GM18519 (cell line): ENCODE measurements around the gene EHBP1.
"Not testable (repeated sequence)": the region's sequence is repeated elsewhere in the genome, so short reads cannot be mapped to it uniquely, and the experiment has no call there.

Experiments used
- ATAC-seq: cut with Tn5 transposase; IDR thresholded peaks from one replicate; pipeline ENCODE4 v1.9.1; 2021; ENCODE audit warnings: mild to moderate bottlenecking, moderate library complexity; ENCODE audit not compliant: unreplicated experiment, low FRiP score

The EHBP1 gene

DNA sequence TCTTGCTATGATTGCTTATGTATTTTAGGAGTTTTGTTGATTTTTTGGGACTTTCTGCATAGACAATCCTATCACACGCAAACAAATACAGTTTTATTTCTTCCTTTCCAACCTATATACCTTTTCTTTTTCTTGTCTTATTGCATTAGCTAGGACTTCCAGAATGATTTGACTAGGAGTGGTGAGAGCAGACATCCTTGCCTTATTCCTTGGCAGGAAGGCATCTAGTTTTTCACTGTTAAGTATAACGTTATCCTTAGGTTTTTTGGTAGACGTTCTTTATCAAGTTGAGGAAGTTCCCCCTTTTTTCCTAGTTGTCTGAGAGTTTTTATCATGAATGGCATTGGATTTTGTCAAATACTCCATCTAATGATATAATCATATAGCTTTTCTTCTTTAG lies 25.8 kb downstream of the EHBP1 start:
- ATAC-seq, result no peak

DNA sequence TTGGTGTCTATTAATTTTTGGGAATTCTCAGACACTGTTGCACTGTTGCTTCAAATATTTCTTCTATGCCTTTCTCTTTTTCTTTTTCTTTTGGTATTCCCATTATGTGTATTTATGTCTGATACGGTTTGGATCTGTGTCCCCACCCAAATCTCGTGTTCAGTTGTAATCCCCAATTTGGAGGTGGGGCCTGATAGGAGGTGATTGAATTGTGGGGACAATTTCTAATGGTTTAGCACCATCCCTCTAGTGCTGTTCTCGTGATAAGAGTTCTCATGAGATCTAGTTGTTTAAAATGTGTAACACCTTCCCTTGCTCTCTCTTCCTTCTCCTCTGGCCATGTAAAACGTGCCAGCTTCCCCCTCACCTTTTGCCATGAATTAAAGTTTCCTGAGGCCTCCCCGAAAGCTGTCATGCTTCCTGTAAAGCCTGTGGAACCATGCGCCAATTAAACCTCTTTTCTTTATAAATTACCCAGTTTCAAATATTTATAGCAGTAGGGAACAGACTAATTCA lies 26.8 kb downstream of the EHBP1 start:
- no peak for ATAC-seq

DNA sequence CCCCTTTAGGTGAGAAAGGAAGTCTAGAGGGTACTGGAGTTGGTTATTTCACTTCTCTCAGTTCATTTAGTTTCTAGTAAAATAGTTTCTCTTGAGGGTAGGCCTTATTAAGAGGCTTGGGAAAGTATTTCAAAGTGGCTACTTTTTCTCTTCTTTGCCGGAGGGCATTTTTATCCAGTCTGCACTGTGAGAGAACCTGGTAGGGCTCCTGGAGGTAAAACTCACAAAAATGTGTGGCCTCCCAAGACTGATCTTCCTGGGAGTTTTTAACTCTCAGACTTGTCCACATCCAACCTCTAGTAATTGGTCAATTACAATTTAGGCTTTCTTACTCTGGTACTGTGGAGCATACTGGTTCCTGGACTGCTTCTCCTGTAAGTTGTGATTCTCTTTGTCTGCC lies 28.0 kb downstream of the EHBP1 start:
- no peak for ATAC-seq

- no peak for ATAC-seq
Measured at GRCh38 chr2:62736899-62737559, 31.5 kb downstream of the EHBP1 start.

- ATAC-seq, result no peak
Measured at GRCh38 chr2:62738981-62739936, 33.7 kb downstream of the EHBP1 start.

DNA sequence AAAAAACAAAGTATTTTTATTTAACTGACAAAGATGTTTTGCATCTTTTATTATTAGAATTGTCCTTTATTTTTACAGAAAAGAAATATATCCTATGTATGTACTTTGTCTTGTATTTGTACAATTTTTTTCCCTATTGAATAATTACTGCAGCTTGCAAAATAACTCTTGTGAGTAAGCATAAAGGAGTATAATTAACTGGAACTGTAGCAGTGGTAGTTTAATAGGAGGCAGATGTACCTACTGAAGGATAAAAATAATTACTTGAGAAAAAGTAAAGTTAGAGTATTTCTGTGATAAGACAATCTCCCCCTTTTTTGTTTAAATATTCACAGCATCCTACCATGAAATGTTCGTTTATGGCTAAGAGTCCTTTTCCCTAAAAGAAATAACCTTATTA lies 34.7 kb downstream of the EHBP1 start:
- no peak for ATAC-seq

GRCh38 chr2:62741127-62741526 lies 35.6 kb downstream of the EHBP1 start:
- no peak for ATAC-seq

DNA sequence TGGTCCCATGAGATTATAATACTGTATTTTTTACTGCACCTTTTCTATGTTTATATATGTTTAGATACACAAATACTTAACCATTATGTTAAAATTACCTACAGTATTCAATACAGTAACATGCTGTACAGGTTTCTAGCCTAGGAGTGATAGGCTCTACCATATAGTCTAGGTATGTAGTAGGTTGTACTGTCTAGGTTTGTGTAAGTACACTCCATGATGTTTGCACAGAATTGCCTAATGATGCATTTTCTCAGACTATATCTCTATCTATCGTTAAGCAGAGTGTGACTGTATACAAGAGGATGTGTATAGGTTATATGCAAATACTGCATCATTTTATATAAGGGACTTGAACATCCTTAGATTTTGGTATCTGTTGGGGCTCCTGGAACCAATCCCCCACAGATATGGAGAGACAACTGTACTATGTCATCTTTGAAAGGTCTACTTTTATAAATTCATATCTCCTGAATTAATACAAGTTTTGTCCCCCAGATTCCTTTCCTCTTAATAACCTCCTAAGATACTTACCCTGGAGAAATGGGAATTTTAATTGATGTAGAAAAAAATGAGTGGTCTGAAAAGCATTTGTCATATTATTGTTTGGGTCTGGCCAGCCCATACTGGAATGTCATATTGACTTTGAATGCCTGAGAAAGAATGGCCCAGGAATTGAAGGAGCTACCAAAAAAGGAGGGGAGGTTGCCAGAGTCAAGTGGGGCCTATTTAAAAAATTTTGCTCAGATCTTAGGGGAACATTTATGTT lies 36.6 kb downstream of the EHBP1 start:
- no peak for ATAC-seq

DNA sequence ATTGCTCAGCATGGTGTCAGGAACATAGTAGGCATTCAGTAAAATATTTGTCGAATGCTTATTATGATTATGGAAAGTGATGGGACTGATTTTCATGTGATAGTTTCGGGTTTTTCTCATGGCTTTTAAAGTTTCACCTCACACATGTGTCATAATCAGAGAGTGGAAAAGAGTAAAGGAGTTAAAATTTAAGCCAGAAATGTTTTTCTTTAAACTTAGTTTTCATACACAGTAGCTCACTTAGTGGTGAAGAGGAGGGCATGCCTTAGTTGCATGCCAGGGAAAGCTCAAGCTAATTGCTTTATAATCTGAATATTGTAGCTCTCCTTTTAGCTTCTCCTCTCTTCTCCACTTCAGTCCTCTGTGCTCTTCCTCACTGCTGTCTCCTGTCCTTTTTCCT lies 38.0 kb downstream of the EHBP1 start:
- ATAC-seq, result no peak

GRCh38 chr2:62744603-62745002 lies 39.1 kb downstream of the EHBP1 start:
- ATAC-seq, result no peak

DNA sequence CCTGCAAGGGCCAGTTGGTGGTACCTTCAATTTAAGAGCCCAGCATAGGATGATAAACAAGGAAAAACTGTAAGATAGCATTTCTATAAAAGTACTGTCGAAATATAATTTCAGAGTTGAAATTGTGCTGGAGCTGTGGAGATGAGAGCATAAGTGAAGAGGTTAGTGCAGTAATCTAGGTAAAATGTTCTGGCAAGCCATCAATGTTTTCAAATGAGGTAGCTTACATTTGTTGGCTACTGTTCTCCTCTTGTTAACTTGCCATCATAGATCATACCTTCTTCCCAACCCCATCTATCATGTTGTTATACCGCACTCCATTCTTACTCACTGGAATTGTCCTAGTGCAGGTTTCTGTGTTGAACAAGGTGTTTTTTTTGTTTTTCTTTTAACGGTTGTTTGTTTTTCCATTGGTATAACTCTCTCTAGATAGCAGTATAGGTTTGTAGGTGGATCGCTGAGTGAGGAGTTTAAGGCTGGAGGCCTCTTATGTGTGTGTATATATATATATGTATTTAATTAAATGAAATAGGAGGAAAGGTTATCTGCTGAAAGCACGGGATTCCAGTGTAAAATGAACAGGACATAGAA lies 40.5 kb downstream of the EHBP1 start:
- ATAC-seq, result no peak

DNA sequence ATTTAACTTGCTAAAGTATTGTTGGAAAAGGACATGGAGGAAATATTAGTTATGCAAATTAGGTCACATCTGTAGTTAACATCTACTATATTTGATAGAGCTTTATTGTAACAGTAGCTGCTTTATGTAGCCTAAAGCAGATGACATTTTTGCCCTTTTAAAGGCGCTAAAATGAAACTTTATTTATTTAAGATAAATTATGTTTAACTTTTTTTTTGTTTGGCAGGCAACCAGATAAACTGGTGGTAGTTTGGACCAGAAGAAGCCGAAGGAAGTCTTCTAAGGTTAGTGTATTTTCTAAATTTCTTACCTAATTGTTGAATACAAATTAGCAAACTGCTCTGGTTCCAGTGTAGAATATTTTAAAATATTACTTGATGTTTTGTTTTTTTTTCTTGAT lies 41.7 kb downstream of the EHBP1 start:
- ATAC-seq, result no peak

- ATAC-seq, result no peak
Measured at GRCh38 chr2:62747876-62748275, 42.4 kb downstream of the EHBP1 start.

GRCh38 chr2:62749111-62749510 lies 43.6 kb downstream of the EHBP1 start:
- not testable (repeated sequence) for ATAC-seq

- ATAC-seq, result no peak
Measured at GRCh38 chr2:62757029-62757428, 51.5 kb downstream of the EHBP1 start.

- ATAC-seq, result no peak
Measured at GRCh38 chr2:62760026-62760425, 54.5 kb downstream of the EHBP1 start.

DNA sequence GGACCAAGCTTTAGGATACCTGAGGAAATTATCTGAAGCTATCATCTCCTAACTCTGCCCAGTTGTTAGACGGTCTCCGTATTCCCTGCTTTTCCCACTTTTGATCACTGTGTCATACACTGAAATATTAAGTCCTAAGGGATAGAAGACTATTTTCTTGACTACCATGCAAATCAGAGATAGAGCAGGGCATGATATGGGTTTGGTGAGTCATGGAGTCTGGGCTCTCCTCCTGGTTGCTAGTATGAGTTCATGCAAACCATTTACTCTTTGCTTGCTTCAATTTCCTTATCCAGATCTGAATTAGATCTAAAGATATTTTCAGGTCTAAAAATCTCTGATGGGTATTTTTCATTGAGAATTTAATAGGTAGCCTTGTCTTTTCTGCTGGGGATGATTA lies 55.0 kb downstream of the EHBP1 start:
- ATAC-seq, result no peak

DNA sequence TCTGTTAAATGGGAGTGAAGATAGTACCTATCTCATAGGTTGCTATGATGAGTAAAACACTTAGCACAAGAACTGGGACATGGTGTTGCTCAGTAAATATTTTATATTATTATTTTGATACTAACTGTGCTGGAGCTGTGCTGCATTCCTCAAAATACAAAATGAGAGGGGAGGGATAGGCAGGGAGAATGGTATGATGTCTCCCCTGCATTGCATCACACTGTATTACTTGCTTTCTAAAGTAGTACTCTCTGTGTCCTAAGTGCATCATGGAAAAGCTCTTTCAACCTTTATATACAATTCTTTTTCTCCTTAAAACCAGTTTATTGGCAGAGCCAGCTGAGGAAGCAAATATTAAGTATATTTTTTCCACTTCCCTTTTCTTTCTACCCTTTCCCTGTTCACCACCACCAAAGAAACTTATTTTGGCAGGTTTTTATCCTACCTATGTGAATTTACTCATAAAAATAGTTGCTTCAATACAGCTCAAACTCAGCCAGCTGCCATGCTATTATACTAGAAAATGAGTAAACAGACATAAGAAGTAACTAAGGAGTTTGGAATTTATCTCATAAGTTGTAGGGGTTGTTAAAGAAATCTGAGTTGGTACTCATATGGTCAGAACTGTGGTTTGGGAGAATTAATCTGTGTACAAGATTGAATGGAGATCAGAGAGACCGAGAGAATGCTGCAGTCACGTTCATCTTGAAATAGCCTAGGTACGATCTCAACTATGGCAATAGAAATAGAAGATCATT lies 60.3 kb downstream of the EHBP1 start:
- no peak for ATAC-seq

GRCh38 chr2:62768615-62769014 lies 63.1 kb downstream of the EHBP1 start:
- ATAC-seq, result no peak

DNA sequence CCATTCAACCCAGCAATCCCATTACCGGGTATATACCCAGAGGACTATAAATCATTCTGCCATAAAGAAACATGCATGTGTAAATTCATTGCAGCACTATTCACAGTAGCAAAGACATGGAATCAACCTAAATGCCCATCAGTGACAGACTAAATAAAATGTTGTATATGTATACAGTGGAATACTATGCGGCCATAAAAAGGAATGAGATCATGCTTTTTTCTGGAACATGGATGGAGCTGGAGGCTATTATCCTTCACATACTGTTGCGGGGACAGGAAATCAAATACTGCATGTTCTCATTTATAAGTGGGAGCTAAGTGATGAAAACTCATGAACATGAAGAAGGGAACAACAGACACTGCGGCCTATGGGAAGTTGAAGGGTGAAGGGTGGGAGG lies 65.1 kb downstream of the EHBP1 start:
- ATAC-seq, result no peak
